ENCODE data around the gene MYPN. TPM values are rescaled to one million over a fixed set of nuclear protein-coding genes. Genes with fewer than 3 reads are reported as not detected.
"Not testable (repeated sequence)": the region's sequence is repeated elsewhere in the genome, so short reads cannot be mapped to it uniquely, and the experiment has no call there.

MYPN gene
- polyA plus RNA-seq, 3 donors, result 0.03 to 0.25 (median 0.11) TPM

- 36 to 82% (median 59%) methylated on average over 2 of the region's 2 CpGs for WGBS, 3 donors
- no peak overlapping the region for H3K27ac ChIP-seq (ENCODE audit: low read depth, low read length)
Observed at GRCh38 chr10:68185085-68185484, 75.8 kb downstream of the MYPN start.

GRCh38 chr10:68188835-68189234, 79.5 kb downstream of the MYPN start:
- 86 to 88% (median 87%) methylated on average over 6 of the region's 6 CpGs for WGBS, 3 donors
- H3K27ac ChIP-seq (ENCODE audit: low read depth, low read length), result no peak overlapping the region

DNA sequence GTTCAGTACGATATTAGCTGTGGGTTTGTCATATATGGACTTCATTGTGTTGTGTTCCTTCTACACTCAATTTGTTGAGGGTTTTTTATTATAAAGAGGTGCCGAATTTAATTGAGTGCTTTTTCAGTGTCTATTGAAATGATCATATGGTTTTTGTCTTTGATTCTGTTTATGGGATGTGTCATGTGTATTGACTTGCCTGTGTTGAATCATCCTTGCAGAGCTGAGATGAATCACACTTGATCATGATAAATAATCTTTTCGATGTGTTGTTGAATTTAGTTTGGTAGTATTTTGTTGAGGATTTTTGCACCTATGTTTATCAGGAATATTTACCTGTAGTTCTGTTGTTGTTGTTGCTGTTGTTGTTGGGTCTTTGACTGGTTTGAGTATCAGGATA, 82.8 kb downstream of the MYPN start:
- WGBS, 3 donors, result 90 to 93% (median 93%) methylated on average over 3 of the region's 3 CpGs
- H3K27ac ChIP-seq (ENCODE audit: low read depth, low read length), result no peak overlapping the region

DNA sequence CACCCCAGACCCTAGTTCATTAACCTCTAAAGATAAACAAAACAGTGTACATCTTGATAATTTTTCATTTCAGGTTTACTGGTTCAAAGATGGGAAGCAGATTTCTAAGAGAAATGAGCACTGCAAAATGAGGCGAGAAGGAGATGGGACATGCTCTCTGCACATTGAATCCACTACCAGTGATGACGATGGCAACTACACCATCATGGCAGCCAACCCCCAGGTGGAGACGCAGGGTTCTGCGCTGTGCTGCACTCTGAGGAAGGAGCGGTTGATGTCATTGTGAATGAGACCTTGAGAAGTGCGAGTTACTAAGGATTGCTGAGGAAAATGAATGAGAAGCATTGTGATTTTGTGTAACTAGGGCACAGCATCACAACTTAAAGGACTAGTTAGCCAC, 85.0 kb downstream of the MYPN start:
- H3K27ac ChIP-seq (ENCODE audit: low read depth, low read length), result no peak overlapping the region
- 77 to 87% (median 86%) methylated on average over 6 of the region's 6 CpGs for WGBS, 3 donors

- 84 to 90% (median 86%) methylated on average over 2 of the region's 2 CpGs for WGBS, 3 donors
- not testable (repeated sequence) for H3K27ac ChIP-seq (ENCODE audit: low read depth, low read length)
Observed at GRCh38 chr10:68195776-68196175, 86.5 kb downstream of the MYPN start.

- no peak overlapping the region for H3K27ac ChIP-seq (ENCODE audit: low read depth, low read length)
- WGBS, 3 donors, result 44 to 61% (median 60%) methylated on average over 3 of the region's 3 CpGs
Observed at GRCh38 chr10:68196701-68197100, 87.4 kb downstream of the MYPN start.

- H3K27ac ChIP-seq (ENCODE audit: low read depth, low read length), result no peak overlapping the region
- WGBS, 3 donors, result 14 to 50% (median 24%) methylated on average over 5 of the region's 5 CpGs
Observed at GRCh38 chr10:68202960-68203353, 93.7 kb downstream of the MYPN start.

DNA sequence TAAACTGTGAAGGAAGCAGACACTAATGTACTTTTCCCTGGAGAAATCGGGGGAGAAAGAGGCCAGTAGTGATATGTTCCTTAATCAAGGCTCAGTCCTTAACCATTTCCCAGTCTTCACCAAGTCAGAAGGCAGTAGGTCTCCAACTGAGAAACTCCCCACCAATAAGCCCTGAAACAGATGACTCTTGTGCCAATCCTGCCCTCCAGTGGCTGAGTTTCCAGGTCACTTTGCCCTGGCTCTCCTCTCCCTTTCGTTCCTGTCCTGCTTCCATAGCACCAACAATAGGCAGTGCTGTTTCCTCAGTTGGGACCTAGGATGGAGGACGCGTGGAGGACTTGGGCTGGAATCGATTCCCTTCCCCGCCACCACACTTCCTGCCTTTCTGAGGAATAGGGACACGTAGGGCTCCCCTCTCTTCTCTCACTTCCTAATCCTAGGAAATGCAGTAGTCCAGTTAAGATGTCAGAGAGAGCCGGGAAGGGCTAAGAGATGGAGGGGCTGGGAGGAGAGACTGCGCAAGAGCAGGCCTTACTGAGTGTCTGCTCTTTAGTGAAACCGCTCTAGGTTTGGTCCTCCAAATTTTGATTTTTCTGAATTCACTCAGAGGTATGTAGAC, 99.2 kb downstream of the MYPN start:
- WGBS, 3 donors, result 49 to 67% (median 50%) methylated on average over 10 of the region's 10 CpGs
- H3K27ac ChIP-seq (ENCODE audit: low read depth, low read length), result no peak overlapping the region

GRCh38 chr10:68211669-68212068, 102.4 kb downstream of the MYPN start:
- no peak overlapping the region for H3K27ac ChIP-seq (ENCODE audit: low read depth, low read length)
- 70 to 88% (median 78%) methylated on average over 1 of the region's 1 CpG for WGBS, 3 donors

GRCh38 chr10:68212721-68213352, 103.5 kb downstream of the MYPN start:
- H3K27ac ChIP-seq (ENCODE audit: low read depth, low read length), result no peak overlapping the region
- WGBS, 3 donors, result 54 to 60% (median 54%) methylated on average over 8 of the region's 8 CpGs

GRCh38 chr10:68218786-68219185, 109.5 kb downstream of the MYPN start:
- 77 to 93% (median 88%) methylated on average over 4 of the region's 4 CpGs for WGBS, 3 donors
- H3K27ac ChIP-seq (ENCODE audit: low read depth, low read length), result no peak overlapping the region

GRCh38 chr10:68221196-68221595, 111.9 kb downstream of the MYPN start:
- H3K27ac ChIP-seq (ENCODE audit: low read depth, low read length), result no peak overlapping the region

DNA sequence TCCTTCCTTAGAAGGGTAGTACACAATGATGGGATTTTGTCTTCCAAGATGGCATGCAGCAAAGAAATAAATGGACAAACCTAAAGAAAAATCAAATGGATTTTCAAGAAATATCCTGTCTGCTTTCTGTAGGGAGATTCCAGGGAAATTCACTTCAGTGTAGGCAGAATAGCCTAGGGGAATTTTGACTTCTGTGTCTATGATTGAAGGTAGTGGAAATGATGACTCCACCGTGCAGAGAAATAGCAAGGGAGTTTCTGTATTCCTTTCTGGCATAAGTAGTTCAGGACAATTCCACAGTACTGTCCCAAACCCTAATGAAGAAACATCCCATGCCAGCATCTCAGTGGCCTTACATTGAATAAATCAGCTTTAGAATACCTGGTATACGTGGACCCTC, 113.1 kb downstream of the MYPN start:
- 75 to 88% (median 84%) methylated on average over 2 of the region's 2 CpGs for WGBS, 3 donors
- H3K27ac ChIP-seq (ENCODE audit: low read depth, low read length), result no peak overlapping the region

GRCh38 chr10:68223535-68224165, 114.4 kb downstream of the MYPN start:
- H3K27ac ChIP-seq (ENCODE audit: low read depth, low read length), result no peak overlapping the region
- WGBS, 3 donors, result 77 to 87% (median 80%) methylated on average over 3 of the region's 3 CpGs

GRCh38 chr10:68224810-68225209, 115.5 kb downstream of the MYPN start:
- H3K27ac ChIP-seq (ENCODE audit: low read depth, low read length), result no peak overlapping the region

- no peak overlapping the region for H3K27ac ChIP-seq (ENCODE audit: low read depth, low read length)
- WGBS, 3 donors, result 77 to 82% (median 79%) methylated on average over 5 of the region's 5 CpGs
Observed at GRCh38 chr10:68230268-68230667, 121.0 kb downstream of the MYPN start.

- no peak overlapping the region for H3K27ac ChIP-seq (ENCODE audit: low read depth, low read length)
- WGBS, 3 donors, result 0 to 1% (median 1%) methylated on average over 80 to 81 of the region's 81 CpGs
Observed at GRCh38 chr10:68231106-68231816, 122.0 kb downstream of the MYPN start.

DNA sequence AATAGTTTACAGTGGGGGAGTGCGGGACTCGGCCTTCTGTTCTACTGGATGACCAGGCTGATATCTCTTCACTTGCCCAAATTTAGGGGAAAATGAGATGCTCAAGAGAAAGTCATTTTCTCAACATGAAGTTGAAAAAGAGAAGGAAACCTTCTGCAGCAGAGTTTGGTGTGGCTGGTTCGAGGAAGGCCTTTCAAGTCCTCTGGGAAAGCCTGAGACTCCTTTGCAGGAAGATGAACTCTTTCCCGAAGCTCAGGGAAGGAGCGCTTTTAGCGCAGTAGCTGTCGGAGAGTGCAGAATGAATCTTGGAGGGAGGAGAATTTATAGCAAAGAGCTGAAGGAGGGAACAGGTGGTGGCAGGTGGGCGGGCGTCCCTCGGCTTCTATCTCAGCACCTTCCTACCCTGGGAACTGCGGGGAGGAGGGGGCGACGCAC, 122.5 kb downstream of the MYPN start, which contains the start of gene ATOH7:
Gene ATOH7, minus strand, starts transcription at position 297 of the 435 bp plus-strand sequence. CDS start 436 bp downstream, outside the sequence.
- 42 to 51% (median 50%) methylated on average over 13 of the region's 13 CpGs for WGBS, 3 donors
- H3K27ac ChIP-seq (ENCODE audit: low read depth, low read length), result no peak within 1 kb of the TSS

GRCh38 chr10:68233046-68233445, 123.8 kb downstream of the MYPN start:
- H3K27ac ChIP-seq (ENCODE audit: low read depth, low read length), result no peak overlapping the region
- WGBS, 3 donors, result 82 to 87% (median 82%) methylated on average over 3 of the region's 3 CpGs
